ENCODE measurements around the gene MTA1. TPM values are rescaled to one million over a fixed set of nuclear protein-coding genes. Genes with fewer than 3 reads are reported as not detected.

MTA1 gene
- polyA plus RNA-seq, 3 donors, result 69.0 to 83.7 (median 74.5) TPM

- DNase-seq (ENCODE audit: low read depth in 3 of 3, low spot score in 2 of 3), result no peak
Observed at GRCh38 chr14:105401699-105402098, 17.9 kb upstream of the MTA1 start.

DNA sequence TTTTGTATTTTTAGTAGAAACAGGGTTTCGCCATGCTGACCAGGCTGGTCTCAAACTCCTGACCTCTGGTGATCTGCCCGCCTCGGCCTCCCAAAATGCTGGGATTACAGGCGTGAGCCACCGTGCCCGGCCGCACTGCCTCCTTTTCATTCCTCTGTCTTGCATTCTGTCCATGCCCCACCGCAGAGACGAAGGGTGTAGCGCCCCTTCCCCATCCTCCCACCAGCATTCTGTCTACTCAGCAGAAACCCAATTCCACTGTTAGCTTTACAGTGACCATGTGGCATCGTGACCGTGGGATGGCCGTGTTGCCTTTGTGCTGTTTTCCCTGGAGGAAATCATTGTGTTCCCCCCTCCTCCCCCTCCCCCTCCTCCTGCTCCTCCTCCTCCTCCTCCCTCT is 11.0 kb upstream of the MTA1 start:
- DNase-seq (ENCODE audit: low read depth in 3 of 3, low spot score in 2 of 3), result no peak

DNA sequence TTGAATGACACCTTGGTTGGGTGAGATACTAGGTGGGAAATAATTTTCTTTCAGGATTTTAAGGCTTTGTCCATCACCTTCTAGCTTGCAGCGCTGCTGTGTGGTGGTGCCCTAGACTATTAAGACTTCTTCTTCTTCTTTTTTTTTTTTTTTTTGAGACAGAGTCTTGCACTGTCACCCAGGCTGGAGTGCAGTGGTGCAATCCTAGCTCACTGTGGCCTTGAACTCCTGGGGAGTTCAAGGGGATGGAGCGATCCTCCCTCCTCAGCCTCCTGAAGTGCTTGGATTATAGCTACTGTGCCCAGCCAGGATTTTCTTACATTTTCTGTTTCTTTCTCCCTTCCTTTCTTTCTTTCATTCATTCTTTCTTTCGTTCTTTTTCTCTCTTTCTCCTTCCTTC is 10.3 kb upstream of the MTA1 start:
- DNase-seq (ENCODE audit: low read depth in 3 of 3, low spot score in 2 of 3), result no peak

DNA sequence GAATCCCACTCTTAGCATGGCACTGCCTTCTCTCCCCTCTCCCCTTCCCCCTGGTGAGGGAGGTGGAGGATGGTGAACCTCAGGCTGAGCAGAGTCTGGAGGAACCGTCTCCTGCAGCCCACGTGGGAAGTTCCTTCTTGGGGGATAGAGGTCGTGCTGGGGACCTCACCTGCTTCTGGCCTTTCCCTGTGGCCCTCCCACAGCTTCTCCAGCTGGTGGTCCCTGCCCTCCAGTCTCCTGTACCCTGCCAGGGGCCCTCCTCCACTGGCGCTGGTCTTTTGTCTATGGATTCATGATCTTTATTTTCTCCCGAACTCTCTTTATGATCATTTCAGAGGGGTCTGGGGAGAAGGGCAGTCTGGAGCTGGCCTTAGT is 9.0 kb upstream of the MTA1 start:
- no peak for DNase-seq (ENCODE audit: low read depth in 3 of 3, low spot score in 2 of 3)

DNA sequence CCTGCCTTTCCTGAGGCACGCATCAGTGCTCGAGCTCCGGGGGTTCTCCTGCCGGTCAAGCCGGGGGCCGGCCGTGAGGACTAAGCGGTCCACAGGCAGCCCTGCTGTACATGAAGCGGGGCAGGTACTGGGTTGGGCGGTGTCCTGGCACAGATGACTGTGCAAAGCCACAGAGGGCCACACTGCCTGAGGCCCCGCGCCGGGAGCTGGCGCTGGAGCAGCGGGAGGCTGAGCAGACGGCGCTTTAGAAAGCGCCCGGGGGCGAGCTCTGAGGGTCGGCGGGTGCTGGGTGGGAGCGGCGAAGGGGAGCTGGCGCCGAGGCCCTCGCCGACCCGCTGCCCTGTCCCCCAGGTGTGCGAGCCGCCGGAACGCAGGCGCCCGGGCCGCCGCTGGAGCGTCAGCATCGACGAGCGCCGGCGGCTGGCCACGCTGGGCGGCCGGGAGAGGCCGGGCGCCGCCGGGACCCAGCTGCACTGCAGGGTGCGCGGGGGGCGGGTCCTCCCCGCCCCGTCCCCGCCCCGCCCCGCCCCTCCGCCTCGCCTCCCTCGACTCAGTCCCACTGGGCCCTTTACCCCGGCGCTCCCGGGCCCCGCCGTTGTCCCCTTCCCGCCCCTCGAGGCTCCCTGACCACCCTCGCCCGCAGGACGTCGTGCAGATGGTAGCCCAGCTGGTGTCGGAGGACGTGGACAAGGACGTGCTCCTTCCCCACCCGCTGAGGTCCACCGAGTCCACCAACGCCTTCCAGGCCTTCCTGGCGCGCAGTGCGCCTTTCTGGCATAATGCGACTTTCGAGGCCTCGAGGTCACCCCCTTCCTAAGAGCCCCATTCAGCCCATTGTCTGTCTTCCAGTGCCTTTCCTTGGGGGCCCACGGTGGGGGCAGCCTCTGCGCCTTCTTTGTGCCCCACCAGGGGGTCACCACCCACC is 8.3 kb upstream of the MTA1 start:
- no peak for DNase-seq (ENCODE audit: low read depth in 3 of 3, low spot score in 2 of 3)

- no peak for DNase-seq (ENCODE audit: low read depth in 3 of 3, low spot score in 2 of 3)
Observed at GRCh38 chr14:105411985-105412770, 7.4 kb upstream of the MTA1 start.

- DNase-seq (ENCODE audit: low read depth in 3 of 3, low spot score in 2 of 3), result no peak
Observed at GRCh38 chr14:105412771-105413543, 6.7 kb upstream of the MTA1 start.

DNA sequence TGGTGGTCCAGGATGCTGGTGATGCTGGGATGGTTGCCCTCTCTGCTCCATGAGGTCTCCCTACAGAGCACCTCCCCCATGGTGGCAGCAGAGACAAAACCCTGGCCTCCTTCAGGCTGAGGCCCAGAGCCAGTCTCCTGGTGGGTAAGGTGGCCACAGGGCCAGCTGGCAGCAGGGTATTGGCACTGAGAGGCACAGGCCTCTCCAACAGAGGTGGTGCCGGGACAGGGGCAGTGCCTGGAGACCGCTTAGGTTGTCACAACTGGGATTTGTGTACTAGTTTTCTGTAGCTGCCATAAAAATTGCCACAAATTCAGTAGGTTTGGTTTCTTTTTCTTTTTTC is 6.1 kb upstream of the MTA1 start:
- no peak for DNase-seq (ENCODE audit: low read depth in 3 of 3, low spot score in 2 of 3)

GRCh38 chr14:105414456-105415371 is 4.9 kb upstream of the MTA1 start:
- DNase-seq (ENCODE audit: low read depth in 3 of 3, low spot score in 2 of 3), result peak in 1 of 3 donors; percentile 34

- no peak for DNase-seq (ENCODE audit: low read depth in 3 of 3, low spot score in 2 of 3)
Observed at GRCh38 chr14:105415481-105416428, 3.9 kb upstream of the MTA1 start.

DNA sequence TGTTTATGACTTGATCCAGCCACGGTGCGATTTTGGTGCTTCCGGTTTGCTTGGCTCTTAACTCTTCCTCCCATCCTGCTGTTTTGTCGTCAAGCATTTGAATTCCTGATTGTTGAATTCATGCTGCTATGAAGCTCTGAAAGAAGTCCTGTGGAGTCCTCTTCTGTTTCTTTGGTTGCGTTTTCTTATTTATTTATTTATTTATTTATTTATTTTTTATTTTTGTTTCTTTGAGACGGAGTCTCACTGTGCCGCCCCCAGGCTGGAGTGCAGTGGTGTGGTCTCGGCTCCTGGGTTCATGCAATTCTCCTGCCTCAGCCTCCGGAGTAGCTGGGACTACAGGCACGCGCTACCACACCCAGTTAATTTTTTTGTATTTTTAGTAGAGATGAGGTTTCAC is 3.0 kb upstream of the MTA1 start:
- no peak for DNase-seq (ENCODE audit: low read depth in 3 of 3, low spot score in 2 of 3)

GRCh38 chr14:105417690-105418121 is 1.9 kb upstream of the MTA1 start:
- no peak for DNase-seq (ENCODE audit: low read depth in 3 of 3, low spot score in 2 of 3)

GRCh38 chr14:105418269-105419194 is 1.1 kb upstream of the MTA1 start:
- DNase-seq (ENCODE audit: low read depth in 3 of 3, low spot score in 2 of 3), result no peak

- DNase-seq (ENCODE audit: low read depth in 3 of 3, low spot score in 2 of 3), result no peak
Observed at GRCh38 chr14:105420101-105420973, 710 bp downstream of the MTA1 start.

GRCh38 chr14:105420974-105421674 is 1.5 kb downstream of the MTA1 start:
- DNase-seq (ENCODE audit: low read depth in 3 of 3, low spot score in 2 of 3), result no peak

Data from right renal cortex interstitium (tissue), 3 donors.